NCI-H510A (cell line): ENCODE measurements around the gene ZNF479.
"Not testable (repeated sequence)": the region's sequence is repeated elsewhere in the genome, so short reads cannot be mapped to it uniquely, and the experiment has no call there.

ENCODE experiments used
- DNase-seq: peaks from one replicate; lab custom pipeline; 2025; lab: John Stamatoyannopoulos, UW

The ZNF479 gene

GRCh38 chr7:57132336-57132735, at the start of gene ZNF479:
Gene ZNF479, minus strand, starts transcription at chr7:57132436. Its CDS starts 112 bp downstream, at chr7:57132324.
- DNase-seq: not testable (repeated sequence)

GRCh38 chr7:57182031-57182430, 49.8 kb upstream of the ZNF479 start:
- no peak for DNase-seq

GRCh38 chr7:57181281-57181680, 49.0 kb upstream of the ZNF479 start:
- no peak for DNase-seq

GRCh38 chr7:57179776-57180415, 47.7 kb upstream of the ZNF479 start:
- no peak for DNase-seq

GRCh38 chr7:57178768-57179139, 46.5 kb upstream of the ZNF479 start:
- no peak for DNase-seq

GRCh38 chr7:57177856-57178767, 45.9 kb upstream of the ZNF479 start:
- DNase-seq: no peak

- no peak for DNase-seq
Observed at GRCh38 chr7:57176928-57177635, 44.8 kb upstream of the ZNF479 start.

GRCh38 chr7:57165285-57165899, 33.2 kb upstream of the ZNF479 start:
- DNase-seq: no peak

- not testable (repeated sequence) for DNase-seq
Observed at GRCh38 chr7:57120123-57120784, 12.0 kb downstream of the ZNF479 start.
